ENCODE data around the gene PELI2. TPM values are rescaled to one million over a fixed set of nuclear protein-coding genes. Genes with fewer than 3 reads are reported as not detected.

PELI2 gene
- total RNA-seq, 1 donor from 2014 or later: 17.1 TPM

GRCh38 chr14:56180754-56181542 is 62.7 kb downstream of the PELI2 start:
- peaks cover 0 to 4% of the 10 kb centered on the region in 2 donors for H3K36me3 ChIP-seq
- no peak for TF ChIP-seq CTCF (IDR thresholded peaks at IDR 0.05)
- H3K27ac ChIP-seq: no peak overlapping the region
- H3K4me1 ChIP-seq: peaks cover 0 to 6% of the 10 kb centered on the region in 2 donors
- no peak for DNase-seq (ENCODE audit: low spot score in 2 of 2)
- H3K9me3 ChIP-seq: no peaks in the 10 kb centered on the region
- H3K27me3 ChIP-seq: no peaks in the 10 kb centered on the region
- no peak overlapping the region for H3K4me3 ChIP-seq
- intact Hi-C loops (cut with DNase I): no loop called here

GRCh38 chr14:56181681-56182085 is 63.5 kb downstream of the PELI2 start:
- intact Hi-C loops (cut with DNase I): no loop called here

GRCh38 chr14:56182410-56182809 is 64.2 kb downstream of the PELI2 start:
- peaks cover 0 to 6% of the 10 kb centered on the region in 2 donors for H3K4me1 ChIP-seq

More at GRCh38 chr14:56181681-56182085, 63.5 kb downstream of the PELI2 start:
- no peak overlapping the region for H3K4me3 ChIP-seq
- H3K9me3 ChIP-seq: no peaks in the 10 kb centered on the region
- DNase-seq (ENCODE audit: low spot score in 2 of 2): no peak
- TF ChIP-seq CTCF (IDR thresholded peaks at IDR 0.05): no peak
- H3K4me1 ChIP-seq: peaks cover 0 to 6% of the 10 kb centered on the region in 2 donors
- H3K27ac ChIP-seq: no peak overlapping the region
- no peaks in the 10 kb centered on the region for H3K27me3 ChIP-seq
- peaks cover 0 to 4% of the 10 kb centered on the region in 2 donors for H3K36me3 ChIP-seq

GRCh38 chr14:56183631-56184157 is 65.5 kb downstream of the PELI2 start:
- Histone ChIP-seq H3K27ac (no peak overlapping the region), H3K27me3 (no peaks in the 10 kb centered on the region), H3K36me3 (peaks cover 0 to under 1% of the 10 kb centered on the region in 2 donors), H3K4me3 (no peak overlapping the region), H3K4me1 (peaks cover 0 to 6% of the 10 kb centered on the region in 2 donors), H3K9me3 (no peaks in the 10 kb centered on the region)
- no peak for TF ChIP-seq CTCF (IDR thresholded peaks at IDR 0.05)
- DNase-seq (ENCODE audit: low spot score in 2 of 2): no peak
- intact Hi-C loops (cut with DNase I): no loop called here

More at GRCh38 chr14:56182410-56182809, 64.2 kb downstream of the PELI2 start:
- no peak overlapping the region for H3K4me3 ChIP-seq
- no peaks in the 10 kb centered on the region for H3K27me3 ChIP-seq
- TF ChIP-seq CTCF (IDR thresholded peaks at IDR 0.05): no peak
- H3K36me3 ChIP-seq: peaks cover 0 to 4% of the 10 kb centered on the region in 2 donors
- intact Hi-C loops (cut with DNase I): no loop called here
- H3K9me3 ChIP-seq: no peaks in the 10 kb centered on the region
- no peak overlapping the region for H3K27ac ChIP-seq
- no peak for DNase-seq (ENCODE audit: low spot score in 2 of 2)

- peaks cover 0 to 3% of the 10 kb centered on the region in 2 donors for H3K4me1 ChIP-seq
- no peak for TF ChIP-seq CTCF (IDR thresholded peaks at IDR 0.05)
Measured at GRCh38 chr14:56185992-56186391, 67.8 kb downstream of the PELI2 start.

More at GRCh38 chr14:56185992-56186391, 67.8 kb downstream of the PELI2 start:
- Histone ChIP-seq H3K9me3 (no peaks in the 10 kb centered on the region), H3K36me3 (no peaks in the 10 kb centered on the region), H3K4me3 (no peak overlapping the region), H3K27ac (no peak overlapping the region), H3K27me3 (no peaks in the 10 kb centered on the region)
- DNase-seq (ENCODE audit: low spot score in 2 of 2): no peak
- intact Hi-C loops (cut with DNase I): no loop called here

All from ascending aorta (tissue), 2 donors.